OCI-LY7 (cell line): Measurements from ENCODE around the gene HSD3B1. TPM values are rescaled to one million over a fixed set of nuclear protein-coding genes. Genes with fewer than 3 reads are reported as not detected.

Experiments
- BruUV-seq: library from RNA; stranded (reverse); fragments of 400-500 nt; replicated peaks from 2 replicates; lab custom pipeline; 2021; lab: Mats Ljungman, UMichigan
- CTCF ChIA-PET: fragments of 300-600 bp; sonication (Branson Sonifier 250); formaldehyde crosslinking; loops from one replicate; lab custom pipeline; 2022; ENCODE audit warnings: antibody characterized with exemption; ENCODE audit not compliant: unreplicated experiment; lab: Charles Lee
- POLR2A ChIA-PET: fragments of 300-600 bp; sonication (Branson Sonifier 250); formaldehyde crosslinking; loops from one replicate; lab custom pipeline; 2022; ENCODE audit warnings: antibody characterized with exemption; lab: Charles Lee
- DNase-seq: peaks from one replicate; pipeline ENCODE4 v3.0.0-alpha.2; 2015; ENCODE audit warnings: low spot score
- H2AFZ ChIP-seq: fragments of 200-600 bp; sonication (generic), shearing (Covaris generic); 2 replicates; pipeline ENCODE4 v1.6.1; 2014; ENCODE audit warnings: mild to moderate bottlenecking, antibody characterized with exemption, low read length, moderate library complexity
- H3K27ac ChIP-seq: fragments of 200-600 bp; sonication (generic); 2 replicates; pipeline ENCODE4 v1.5.1; 2014; ENCODE audit warnings: mixed run types, low read depth, mild to moderate bottlenecking, moderate library complexity, low read length, inconsistent platforms; ENCODE audit not compliant: poor library complexity, severe bottlenecking
- H3K36me3 ChIP-seq: fragments of 200-600 bp; sonication (generic); 2 replicates; pipeline ENCODE4 v1.6.1; 2014; ENCODE audit warnings: mild to moderate bottlenecking, antibody characterized with exemption, low read length, moderate library complexity, mixed read lengths; ENCODE audit not compliant: insufficient read depth
- H3K4me1 ChIP-seq: fragments of 200-600 bp; sonication (generic); 2 replicates; pipeline ENCODE4 v1.5.1; 2014; ENCODE audit warnings: mild to moderate bottlenecking, low read length; ENCODE audit not compliant: insufficient read depth, poor library complexity, severe bottlenecking
- H3K4me2 ChIP-seq: fragments of 200-600 bp; sonication (generic); 2 replicates; pipeline ENCODE4 v1.6.1; 2014; ENCODE audit warnings: mild to moderate bottlenecking, low read length
- H3K4me3 ChIP-seq: fragments of 200-600 bp; sonication (generic); 2 replicates; pipeline ENCODE4 v1.5.1; 2014; ENCODE audit warnings: mild to moderate bottlenecking, low read depth, low read length; ENCODE audit not compliant: poor library complexity, severe bottlenecking
- H3K79me2 ChIP-seq: fragments of 200-600 bp; sonication (generic); 2 replicates; pipeline ENCODE4 v1.6.1; 2016; ENCODE audit warnings: low read depth, mild to moderate bottlenecking, low read length, moderate library complexity, mixed read lengths; ENCODE audit not compliant: insufficient read depth
- H3K9me2 ChIP-seq: fragments of 200-600 bp; sonication (generic); 2 replicates; pipeline ENCODE4 v1.6.1; 2016; ENCODE audit warnings: mild to moderate bottlenecking, low read length, mixed read lengths; ENCODE audit not compliant: insufficient read depth
- H3K9me3 ChIP-seq: fragments of 200-600 bp; sonication (generic); 2 replicates; pipeline ENCODE4 v1.6.1; 2014; ENCODE audit warnings: mild to moderate bottlenecking, mixed run types, low read length, mixed read lengths
- H4K20me1 ChIP-seq: fragments of 200-600 bp; sonication (generic); 2 replicates; pipeline ENCODE4 v1.6.1; 2014; ENCODE audit warnings: mild to moderate bottlenecking, antibody characterized with exemption, low read length, moderate library complexity, mixed read lengths; ENCODE audit not compliant: insufficient read depth
- EZH2phosphoT487 ChIP-seq: fragments of 200-600 bp; sonication (generic); IDR thresholded peaks from 2 replicates; pipeline ENCODE4 v1.6.1; 2018; ENCODE audit warnings: low read depth, borderline replicate concordance, mild to moderate bottlenecking, mixed run types, antibody characterized with exemption, low read length, moderate library complexity, mixed read lengths
- intact Hi-C: fragments of 100-400 bp; cut with micrococcal nuclease; formaldehyde crosslinking; loops from one replicate; pipeline ENCODE4 v1.10.0; 2022; ENCODE audit not compliant: unreplicated experiment
- total RNA-seq, 2 experiments: library from RNA; depleted of rRNA in 1 of 2; stranded (reverse); fragments of >200 nt in 1 of 2; shearing (Covaris generic) in 1 of 2; gene quantifications; 2 replicates each; pipeline ENCODE4 v1.2.3, GENCODE V29; 2014 to 2022
- TF ChIP-seq, protein P1 (sequence below): fragments of 200-600 bp; sonication (generic); conservative IDR thresholded peaks from 2 replicates; pipeline ENCODE4 v1.5.1; 2014; ENCODE audit warnings: mild to moderate bottlenecking, antibody characterized with exemption, low read length, moderate library complexity, mixed read lengths

Gene HSD3B1
- total RNA-seq, 2 experiments from 2014 or later = not detected

DNA sequence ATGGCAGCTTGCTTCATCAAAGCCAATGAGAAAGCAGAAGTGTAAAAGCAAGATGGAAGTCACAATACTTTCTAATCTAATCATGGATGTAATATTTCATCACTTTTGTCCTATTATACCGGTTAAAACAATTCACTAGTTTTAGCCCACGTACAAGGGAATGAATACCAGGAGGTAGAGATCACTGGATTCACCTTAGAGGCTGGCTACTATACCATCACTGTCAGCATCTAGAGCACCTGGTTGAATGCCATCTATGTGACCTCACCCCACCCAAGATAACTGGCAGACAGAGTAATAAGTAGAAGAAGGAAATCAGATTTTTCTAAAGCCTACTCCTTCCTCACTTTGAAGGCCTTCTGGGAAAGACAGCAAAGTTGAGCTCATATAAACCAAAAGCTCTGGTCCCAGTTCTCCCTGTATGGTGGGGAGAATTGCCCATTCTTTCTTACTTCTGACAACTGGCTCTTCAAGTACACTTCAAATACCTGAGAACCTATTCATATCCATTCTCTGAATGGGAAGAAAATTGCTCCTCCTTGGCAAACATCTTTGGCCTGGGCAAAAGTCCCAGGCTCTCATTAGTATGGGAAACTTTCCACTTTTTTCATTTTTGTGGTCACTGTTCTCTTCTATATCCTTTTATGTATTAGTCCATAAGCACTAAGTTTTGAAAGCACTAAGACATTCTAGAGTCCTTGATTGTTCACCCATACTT, 24.8 kb downstream of the HSD3B1 start:
- Histone ChIP-seq H3K36me3 (no peaks in the 10 kb centered on the region), H4K20me1 (no peaks in the 10 kb centered on the region), H3K9me2 (no peaks in the 10 kb centered on the region; the same call in 1 of the 2 replicates), H3K4me2 (no peak overlapping the region), H3K4me3 (no peak overlapping the region), H2AFZ (no peak overlapping the region), H3K79me2 (no peaks in the 10 kb centered on the region), H3K9me3 (no peaks in the 10 kb centered on the region), H3K27ac (no peak overlapping the region), H3K4me1 (no peaks in the 10 kb centered on the region)
- no peak for DNase-seq
- TF ChIP-seq, protein P1, sequence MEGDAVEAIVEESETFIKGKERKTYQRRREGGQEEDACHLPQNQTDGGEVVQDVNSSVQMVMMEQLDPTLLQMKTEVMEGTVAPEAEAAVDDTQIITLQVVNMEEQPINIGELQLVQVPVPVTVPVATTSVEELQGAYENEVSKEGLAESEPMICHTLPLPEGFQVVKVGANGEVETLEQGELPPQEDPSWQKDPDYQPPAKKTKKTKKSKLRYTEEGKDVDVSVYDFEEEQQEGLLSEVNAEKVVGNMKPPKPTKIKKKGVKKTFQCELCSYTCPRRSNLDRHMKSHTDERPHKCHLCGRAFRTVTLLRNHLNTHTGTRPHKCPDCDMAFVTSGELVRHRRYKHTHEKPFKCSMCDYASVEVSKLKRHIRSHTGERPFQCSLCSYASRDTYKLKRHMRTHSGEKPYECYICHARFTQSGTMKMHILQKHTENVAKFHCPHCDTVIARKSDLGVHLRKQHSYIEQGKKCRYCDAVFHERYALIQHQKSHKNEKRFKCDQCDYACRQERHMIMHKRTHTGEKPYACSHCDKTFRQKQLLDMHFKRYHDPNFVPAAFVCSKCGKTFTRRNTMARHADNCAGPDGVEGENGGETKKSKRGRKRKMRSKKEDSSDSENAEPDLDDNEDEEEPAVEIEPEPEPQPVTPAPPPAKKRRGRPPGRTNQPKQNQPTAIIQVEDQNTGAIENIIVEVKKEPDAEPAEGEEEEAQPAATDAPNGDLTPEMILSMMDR = no peak
- TF ChIP-seq EZH2phosphoT487 = no peak
- CTCF ChIA-PET = no interaction called here
- no TSS peak for BruUV-seq
- POLR2A ChIA-PET = no interaction called here
- intact Hi-C loops = loop anchor here (10.0 kb wide), 1 partner anchor 63 kb away; no protein-coding TSS in a partner anchor

DNA sequence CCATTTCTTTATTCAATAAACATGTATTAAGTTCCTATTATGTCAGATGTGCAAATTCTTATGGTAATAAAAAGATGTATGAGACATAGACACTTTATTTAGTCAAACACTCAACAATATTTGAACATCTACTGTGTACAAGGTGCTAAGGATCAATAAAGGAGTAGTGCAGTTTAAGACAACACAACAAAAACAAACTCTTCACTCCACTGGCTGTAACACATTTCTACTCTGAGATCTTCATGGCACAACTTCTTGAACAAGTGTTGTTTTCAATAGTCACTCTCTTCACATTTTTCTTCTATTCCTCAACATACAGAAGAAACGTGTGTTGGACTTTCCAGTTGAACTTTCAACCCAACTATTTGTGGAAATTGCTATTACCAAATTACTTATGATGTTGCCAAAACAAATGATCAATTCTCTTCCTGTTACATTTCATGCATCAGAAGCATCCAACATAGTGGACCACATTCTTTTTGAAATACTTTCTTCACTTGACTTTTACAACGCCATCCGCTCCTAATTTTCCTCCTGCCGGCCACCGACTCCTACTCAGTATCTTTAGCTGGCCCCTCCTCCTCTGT, 25.4 kb downstream of the HSD3B1 start:
- CTCF ChIA-PET = no interaction called here
- BruUV-seq = no TSS peak

More for the DNA sequence above, 25.4 kb downstream of the HSD3B1 start:
- H3K36me3 ChIP-seq = no peaks in the 10 kb centered on the region
- no peak overlapping the region for H3K27ac ChIP-seq
- H3K9me2 ChIP-seq = no peaks in the 10 kb centered on the region; the same call in 1 of the 2 replicates
- H3K9me3 ChIP-seq = no peaks in the 10 kb centered on the region
- no peaks in the 10 kb centered on the region for H3K79me2 ChIP-seq
- H2AFZ ChIP-seq = no peak overlapping the region
- no peaks in the 10 kb centered on the region for H4K20me1 ChIP-seq
- H3K4me3 ChIP-seq = no peak overlapping the region
- POLR2A ChIA-PET = no interaction called here
- no peak overlapping the region for H3K4me2 ChIP-seq
- TF ChIP-seq, protein P1 = no peak
- TF ChIP-seq EZH2phosphoT487 = no peak
- intact Hi-C loops = loop anchor here (10.0 kb wide), 1 partner anchor 62 kb away; no protein-coding TSS in a partner anchor
- DNase-seq = no peak
- H3K4me1 ChIP-seq = no peaks in the 10 kb centered on the region
